K562 (cell line): ENCODE data around the gene PATL2. TPM values are rescaled to one million over a fixed set of nuclear protein-coding genes. Genes with fewer than 3 reads are reported as not detected.

Source experiments
- ATAC-seq: fragments of 200-7000 bp; cut with Tn5 transposase; 3 replicates; pipeline ENCODE4 v1.9.1; 2020; ENCODE audit warnings: moderate library complexity
- BruUV-seq: library from RNA; stranded (reverse); fragments of 400-500 nt; replicated peaks from 2 replicates; lab custom pipeline; 2021; lab: Mats Ljungman, UMichigan
- CTCF ChIA-PET: fragments of 300-600 bp; formaldehyde crosslinking; extraction: SDS; loops from one replicate; lab custom pipeline; 2021; ENCODE audit warnings: low intra/inter-chr PET ratio; lab: Yijun Ruan, JAX
- POLR2A ChIA-PET: fragments of 300-600, 350-650 bp; sonication (Branson Sonifier 250); formaldehyde crosslinking; extraction: SDS; loops from one replicate; lab custom pipeline; 2021; ENCODE audit warnings: antibody characterized with exemption, inconsistent platforms; lab: Yijun Ruan, JAX
- DNase-seq, 4 experiments: peaks; one replicate each; pipeline versions ENCODE4 v3.0.0 to v3.0.0-alpha.2; 2011 to 2018; ENCODE audit warnings: low spot score in 3 of 4, mixed read lengths in 3 of 4; ENCODE audit errors: extremely low read depth in 1 of 4
- FAIRE-seq: peaks from 2 replicates; lab custom pipeline; 2011; peaks lifted over from hg19 to GRCh38; lab: Jason Lieb, UNC
- H2AFZ ChIP-seq: 2 replicates; pipeline ENCODE4 v1.6.0; 2011; ENCODE audit warnings: low read depth, low read length, control low read depth, inconsistent platforms
- H3K27ac ChIP-seq: fragments of 200-600 bp; 3 replicates; pipeline ENCODE4 v1.8.0; 2011; ENCODE audit warnings: low read depth, mild to moderate bottlenecking, control low read depth, inconsistent platforms, low read length, moderate library complexity, mixed read lengths; ENCODE audit errors: extremely low read depth
- H3K27me3 ChIP-seq, 2 experiments: fragments of 300-600 bp in 1 of 2; 2 replicates in 1 of 2; 3 replicates in 1 of 2; pipeline versions ENCODE4 v1.6.0 to v1.8.0; 2011; ENCODE audit warnings: inconsistent platforms in 2 of 2, low read length in 2 of 2, mild to moderate bottlenecking in 1 of 2, mixed read lengths in 1 of 2, moderate library complexity in 1 of 2; ENCODE audit not compliant: control insufficient read depth in 2 of 2, insufficient read depth in 2 of 2
- H3K36me3 ChIP-seq: fragments of 300-600 bp; 3 replicates; pipeline ENCODE4 v1.8.0; 2011; ENCODE audit warnings: mild to moderate bottlenecking, low read length, inconsistent platforms; ENCODE audit not compliant: control insufficient read depth, insufficient read depth
- H3K4me1 ChIP-seq, 2 experiments: fragments of 200-600 bp in 1 of 2; replicated peaks in 1 of 2; 2 replicates in 1 of 2; 3 replicates in 1 of 2; pipeline versions ENCODE4 v1.5.1 to v1.8.0; 2011; ENCODE audit warnings: inconsistent platforms in 2 of 2, low read length in 2 of 2, mild to moderate bottlenecking in 1 of 2, mixed read lengths in 1 of 2, moderate library complexity in 1 of 2; ENCODE audit not compliant: control insufficient read depth in 2 of 2, insufficient read depth in 2 of 2
- H3K4me2 ChIP-seq: 2 replicates; pipeline ENCODE4 v1.6.1; 2011; ENCODE audit warnings: low read length, control low read depth, inconsistent platforms, mixed read lengths; ENCODE audit not compliant: insufficient read depth
- H3K4me3 ChIP-seq: fragments of 200-600 bp; sonication (generic), shearing (Covaris generic); 2 replicates; pipeline ENCODE4 v1.5.1; 2016; ENCODE audit warnings: control low read depth, inconsistent platforms
- H3K79me2 ChIP-seq: fragments of 200-600 bp; 3 replicates; pipeline ENCODE4 v1.8.0; 2011; ENCODE audit warnings: low read length, inconsistent platforms; ENCODE audit not compliant: control insufficient read depth, insufficient read depth
- H3K9ac ChIP-seq, 2 experiments: 2 replicates each; pipeline versions ENCODE4 v1.6.0 to v1.6.1; 2011; ENCODE audit warnings: low read depth in 2 of 2, low read length in 2 of 2, control low read depth in 1 of 2, inconsistent platforms in 1 of 2, mild to moderate bottlenecking in 1 of 2, mixed read lengths in 1 of 2; ENCODE audit not compliant: insufficient read depth in 1 of 2
- H3K9me1 ChIP-seq: one replicate; pipeline ENCODE4 v1.6.0; 2011; ENCODE audit warnings: inconsistent platforms, mild to moderate bottlenecking, low read length, moderate library complexity; ENCODE audit not compliant: control insufficient read depth, insufficient read depth
- H3K9me3 ChIP-seq: replicated peaks from 2 replicates; pipeline ENCODE4 v1.5.1; 2011; ENCODE audit warnings: low read depth, low read length, inconsistent platforms; ENCODE audit not compliant: control insufficient read depth, insufficient read depth
- H4K20me1 ChIP-seq: replicated peaks from 2 replicates; pipeline ENCODE4 v1.6.1; 2011; ENCODE audit warnings: low read length, inconsistent platforms, mixed read lengths; ENCODE audit not compliant: control insufficient read depth, insufficient read depth
- ATF1 ChIP-seq, 2 experiments: fragments of 450-650 bp in 1 of 2; IDR thresholded peaks; 2 replicates each; pipeline ENCODE4 v1.6.1; 2016; ENCODE audit warnings: missing compliant biosample characterization in 1 of 2, missing genetic modification characterization in 1 of 2
- CBFA2T3 ChIP-seq: fragments of 450-650 bp; IDR thresholded peaks from 2 replicates; pipeline ENCODE4 v1.6.1; 2017
- CREB5 ChIP-seq: fragments of 250-450 bp; sonication (Bioruptor Pico); IDR thresholded peaks from 2 replicates; pipeline ENCODE4 v1.5.0; 2020; ENCODE audit warnings: mild to moderate bottlenecking
- CXXC5 ChIP-seq: fragments of 250-450 bp; sonication (Bioruptor Pico); IDR thresholded peaks from 2 replicates; pipeline ENCODE4 v1.8.0; 2022; ENCODE audit warnings: inconsistent platforms, mild to moderate bottlenecking, moderate library complexity
- E4F1 ChIP-seq: fragments of 250-450 bp; sonication (Bioruptor Pico); IDR thresholded peaks from 2 replicates; pipeline ENCODE4 v1.5.0; 2021; ENCODE audit warnings: mild to moderate bottlenecking, borderline replicate concordance
- EP400 ChIP-seq: fragments of 450-650 bp; IDR thresholded peaks from 2 replicates; pipeline ENCODE4 v1.6.1; 2017; ENCODE audit warnings: antibody characterized with exemption, mild to moderate bottlenecking, moderate library complexity
- MAFK ChIP-seq: IDR thresholded peaks from 2 replicates; pipeline ENCODE4 v1.6.1; 2011; ENCODE audit warnings: low read length, improper control_type of control experiment
- MTF1 ChIP-seq: fragments of 250-450 bp; sonication (Bioruptor Pico); IDR thresholded peaks from 2 replicates; pipeline ENCODE4 v1.9.0; 2021; ENCODE audit warnings: moderate library complexity, mild to moderate bottlenecking, inconsistent platforms, borderline replicate concordance
- NCOA6 ChIP-seq: fragments of 450-650 bp; IDR thresholded peaks from 2 replicates; pipeline ENCODE4 v1.6.1; 2017; ENCODE audit warnings: mild to moderate bottlenecking
- PURB ChIP-seq: sonication (generic); formaldehyde crosslinking; IDR thresholded peaks from 2 replicates; pipeline ENCODE4 v1.9.0; 2021; ENCODE audit warnings: low read depth, mild to moderate bottlenecking, missing genetic modification reagents
- TAF9B ChIP-seq: fragments of 450-650 bp; IDR thresholded peaks from 2 replicates; pipeline ENCODE4 v1.6.1; 2018; ENCODE audit warnings: mild to moderate bottlenecking; ENCODE audit not compliant: partially characterized antibody
- ZFX ChIP-seq: sonication (generic); formaldehyde crosslinking; IDR thresholded peaks from 2 replicates; pipeline ENCODE4 v1.8.0; 2022; ENCODE audit warnings: mild to moderate bottlenecking, missing genetic modification reagents, moderate library complexity
- in situ Hi-C: fragments of 300-500 bp; cut with MboI; formaldehyde crosslinking; loops from 4 replicates; pipeline ENCODE4 v1.15.0; 2018; ENCODE audit warnings: inconsistent platforms, mixed read lengths
- intact Hi-C: fragments of 100-400 bp; cut with micrococcal nuclease; formaldehyde crosslinking; loops from 2 replicates; pipeline ENCODE4 v1.14.2; 2022
- polyA plus RNA-seq, 8 experiments: library from polyadenylated mRNA; depleted of rRNA in 4 of 8; stranded (reverse) in 5 of 8; unstranded in 3 of 8; fragments of >200 nt; fragmentation: Nextera tagmentation in 2 of 8; fragmentation: Illumina TruSeq in 1 of 8; extraction: Ambion mirVana in 2 of 8; extraction: Trizol in 1 of 8; gene quantifications; 2 replicates each; pipeline versions ENCODE4 v1.2.1 to v1.2.3, GENCODE V29; 2011 to 2014; ENCODE audit warnings: inconsistent platforms in 1 of 8, missing spikeins in 1 of 8
- total RNA-seq, 7 experiments: library from RNA; depleted of rRNA in 6 of 7; stranded (reverse); fragments of >200 nt in 6 of 7; fragmentation: Illumina TruSeq in 2 of 7; extraction: Trizol in 2 of 7; gene quantifications; 2 replicates each; pipeline versions ENCODE4 v1.2.1 to v1.2.3, GENCODE V29; 2011 to 2021; ENCODE audit warnings: low replicate concordance in 1 of 7
- TF ChIP-seq, protein P1 (sequence below), 2 experiments: fragments of 200-800 bp in 1 of 2; sonication (Bioruptor generic) in 1 of 2; sonication (generic) in 1 of 2; formaldehyde crosslinking in 1 of 2; IDR thresholded peaks in 1 of 2; conservative IDR thresholded peaks in 1 of 2; 2 replicates each; pipeline versions ENCODE4 v1.5.0 to v1.6.1; 2016 to 2020; ENCODE audit warnings: missing compliant biosample characterization in 1 of 2, missing genetic modification characterization in 1 of 2, missing genetic modification reagents in 1 of 2

Gene PATL2
- total and polyA plus RNA-seq, 9 of the 15 experiments (the other 6 are each of a cell fraction or from before 2014, with no cell fraction given), result 0.42 to 1.1 (median 0.86) TPM

GRCh38 chr15:44654858-44655257 is 56.3 kb downstream of the PATL2 start (continued):
- TF ChIP-seq, protein P1, sequence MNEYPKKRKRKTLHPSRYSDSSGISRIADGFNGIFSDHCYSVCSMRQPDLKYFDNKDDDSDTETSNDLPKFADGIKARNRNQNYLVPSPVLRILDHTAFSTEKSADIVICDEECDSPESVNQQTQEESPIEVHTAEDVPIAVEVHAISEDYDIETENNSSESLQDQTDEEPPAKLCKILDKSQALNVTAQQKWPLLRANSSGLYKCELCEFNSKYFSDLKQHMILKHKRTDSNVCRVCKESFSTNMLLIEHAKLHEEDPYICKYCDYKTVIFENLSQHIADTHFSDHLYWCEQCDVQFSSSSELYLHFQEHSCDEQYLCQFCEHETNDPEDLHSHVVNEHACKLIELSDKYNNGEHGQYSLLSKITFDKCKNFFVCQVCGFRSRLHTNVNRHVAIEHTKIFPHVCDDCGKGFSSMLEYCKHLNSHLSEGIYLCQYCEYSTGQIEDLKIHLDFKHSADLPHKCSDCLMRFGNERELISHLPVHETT (CRISPR knock-in tag; conservative IDR thresholded peaks at IDR 0.05 in 1 of 2, IDR thresholded peaks at IDR 0.05 in 1 of 2), result no peak
- TF ChIP-seq ATF1 (CRISPR knock-in tag; IDR thresholded peaks at IDR 0.05) (no peak), ATF1 (tag; IDR thresholded peaks at IDR 0.05) (no peak), PURB (CRISPR knock-in tag) (no peak), CREB5 (CRISPR knock-in tag) (no peak), MAFK (no peak), TAF9B (no peak), MTF1 (CRISPR knock-in tag) (no peak)

- H3K27me3 ChIP-seq, result no peaks in the 10 kb centered on the region
- no peaks in the 10 kb centered on the region for H4K20me1 ChIP-seq
- no peak overlapping the region for H2AFZ ChIP-seq
- no TSS peak for BruUV-seq
- no peaks in the 10 kb centered on the region; a peak in 2 of 5 replicates for H3K4me1 ChIP-seq
- FAIRE-seq, result no peak
- in situ Hi-C loops, result no loop called here
- CTCF ChIA-PET, result no interaction called here
- POLR2A ChIA-PET, result no interaction called here
- peaks cover 65% of the 10 kb centered on the region for H3K36me3 ChIP-seq
- H3K4me3 ChIP-seq, result no peak overlapping the region
- H3K9me1 ChIP-seq, result no peaks in the 10 kb centered on the region
- DNase-seq, result no peak
- H3K27ac ChIP-seq, result no peak overlapping the region
- intact Hi-C loops, result no loop called here
- ATAC-seq, result no peak
- no peak overlapping the region for H3K9ac ChIP-seq
- H3K79me2 ChIP-seq, result peaks cover 26% of the 10 kb centered on the region
- no peaks in the 10 kb centered on the region for H3K9me3 ChIP-seq
- no peak overlapping the region for H3K4me2 ChIP-seq
- no peak for TF ChIP-seq E4F1 (CRISPR knock-in tag)
- TF ChIP-seq EP400, result no peak
- TF ChIP-seq NCOA6, result no peak
- no peak for TF ChIP-seq CXXC5 (CRISPR knock-in tag)
- TF ChIP-seq ZFX, result no peak
- no peak for TF ChIP-seq CBFA2T3
Measured at GRCh38 chr15:44647637-44648036, 63.5 kb downstream of the PATL2 start.
